WTC11 (cell line): Measurements from ENCODE around the gene DNAJC5G. TPM values are rescaled to one million over a fixed set of nuclear protein-coding genes. Genes with fewer than 3 reads are reported as not detected.
"Not testable (repeated sequence)": the region's sequence is repeated elsewhere in the genome, so short reads cannot be mapped to it uniquely, and the experiment has no call there.

ENCODE experiments used
- ATAC-seq: fragments of 200-7000 bp; cut with Tn5 transposase; 2 replicates; pipeline ENCODE4 v1.10.0; 2021; ENCODE audit warnings: mild to moderate bottlenecking, moderate library complexity
- CTCF ChIA-PET: fragments of 300-600 bp; sonication (Branson Sonifier 250); formaldehyde crosslinking; loops from one replicate; lab custom pipeline; 2021; ENCODE audit warnings: antibody characterized with exemption; lab: Charles Lee
- POLR2A ChIA-PET: fragments of 350-600 bp; sonication (Branson Sonifier 250); formaldehyde crosslinking; loops from one replicate; lab custom pipeline; 2021; ENCODE audit warnings: antibody characterized with exemption; lab: Charles Lee
- DNase-seq: peaks from one replicate; pipeline ENCODE4 v3.0.0; 2021; ENCODE audit warnings: low spot score
- H3K27ac Mint-ChIP-seq: 2 replicates; pipeline ENCODE4 v1.8.0; 2021; ENCODE audit warnings: mixed read lengths
- H3K27me3 Mint-ChIP-seq: 2 replicates; pipeline ENCODE4 v1.8.0; 2021; ENCODE audit warnings: low read depth, mild to moderate bottlenecking, moderate library complexity, mixed read lengths
- H3K36me3 Mint-ChIP-seq: 2 replicates; pipeline ENCODE4 v1.8.0; 2021; ENCODE audit warnings: mixed read lengths
- H3K4me1 Mint-ChIP-seq: 2 replicates; pipeline ENCODE4 v1.8.0; 2022; ENCODE audit warnings: mixed read lengths
- H3K4me3 Mint-ChIP-seq: 2 replicates; pipeline ENCODE4 v1.8.0; 2021; ENCODE audit warnings: mild to moderate bottlenecking, moderate library complexity, mixed read lengths
- H3K9me3 Mint-ChIP-seq: 2 replicates; pipeline ENCODE4 v1.8.0; 2021; ENCODE audit warnings: mixed read lengths
- CTCF ChIP-seq: fragments of 200-600 bp; IDR thresholded peaks from 2 replicates; pipeline ENCODE4 v1.8.0; 2022; ENCODE audit warnings: antibody characterized with exemption
- MAX ChIP-seq: sonication (generic); formaldehyde crosslinking; IDR thresholded peaks from 2 replicates; pipeline ENCODE4 v1.8.0; 2022; ENCODE audit warnings: mild to moderate bottlenecking, missing genetic modification reagents
- MYBL2 ChIP-seq: sonication (generic); formaldehyde crosslinking; IDR thresholded peaks from 2 replicates; pipeline ENCODE4 v1.8.1; 2023; ENCODE audit warnings: mild to moderate bottlenecking, moderate library complexity, missing genetic modification reagents
- PRDM15 ChIP-seq: sonication (generic); formaldehyde crosslinking; IDR thresholded peaks from 2 replicates; pipeline ENCODE4 v1.8.0; 2022; ENCODE audit warnings: missing genetic modification reagents
- SOX15 ChIP-seq: fragments of 250-450 bp; sonication (Bioruptor Pico); IDR thresholded peaks from 2 replicates; pipeline ENCODE4 v1.9.0; 2021; ENCODE audit warnings: mild to moderate bottlenecking
- SP1 ChIP-seq: sonication (generic); formaldehyde crosslinking; conservative IDR thresholded peaks from 2 replicates; pipeline ENCODE4 v1.8.1; 2022; ENCODE audit warnings: missing genetic modification reagents
- total RNA-seq: library from RNA; stranded (reverse); gene quantifications from 3 replicates; pipeline ENCODE4 v1.2.3, GENCODE V29; 2021

The DNAJC5G gene
- total RNA-seq, 1 experiment from 2014 or later: 0.44 TPM

GRCh38 chr2:27298391-27299080, 23.3 kb downstream of the DNAJC5G start:
- Mint-ChIP-seq H3K27me3 (no peaks in the 10 kb centered on the region), H3K27ac (no peak overlapping the region), H3K4me3 (no peak overlapping the region), H3K36me3 (no peaks in the 10 kb centered on the region), H3K4me1 (0 out of 2 replicates have a peak, but pooled peaks cover 5% of the 10 kb centered on the region), H3K9me3 (no peaks in the 10 kb centered on the region)
- ATAC-seq (no peak), DNase-seq (no peak)
- TF ChIP-seq PRDM15: peak; percentile 76
- TF ChIP-seq MAX: no peak
- ChIA-PET POLR2A (no interaction called here), CTCF (interaction anchor here (5.8 to 7.9 kb wide), 2 partner anchors 17 to 18 kb away, joined by 129 to 153 read pairs; partner anchors contain the start of gene TRIM54)

GRCh38 chr2:27300606-27301005, 25.4 kb downstream of the DNAJC5G start:
- H3K4me3 Mint-ChIP-seq, H3K9me3 Mint-ChIP-seq, POLR2A ChIA-PET, ATAC-seq, H3K27ac Mint-ChIP-seq, H3K4me1 Mint-ChIP-seq, H3K36me3 Mint-ChIP-seq, DNase-seq: not testable (repeated sequence)
- CTCF ChIA-PET: interaction anchor here (1.3 to 5.8 kb wide), 7 partner anchors 8 to 58 kb away, joined by 3 to 129 read pairs (median 53); partner anchors contain the start of genes SLC30A3 and TRIM54
- peaks cover 14% of the 10 kb centered on the region for H3K27me3 Mint-ChIP-seq

- Mint-ChIP-seq H3K27me3 (peaks cover 39% of the 10 kb centered on the region), H3K27ac (no peak overlapping the region), H3K4me1 (peaks cover 8% of the 10 kb centered on the region; the same call in 1 of the 2 replicates), H3K9me3 (no peaks in the 10 kb centered on the region), H3K36me3 (no peaks in the 10 kb centered on the region), H3K4me3 (peak overlapping the region; percentile 50)
- peak; percentile 21 for ATAC-seq
- no peak for DNase-seq
- ChIA-PET CTCF (interaction anchor here (0.6 to 5.8 kb wide), 58 partner anchors 9 to 562 kb away, joined by 3 to 129 read pairs (median 4); partner anchors contain the start of genes EIF2B4, GTF3C2, KHK and PPM1G), POLR2A (interaction anchor here (0.7 to 1.1 kb wide), 2 partner anchors 11 to 12 kb away, joined by 3 to 4 read pairs; no protein-coding TSS in a partner anchor)
- TF ChIP-seq SP1 (CRISPR knock-in tag): no peak
- no peak for TF ChIP-seq SOX15 (CRISPR knock-in tag)
- TF ChIP-seq CTCF: peak; percentile 92
- TF ChIP-seq MYBL2 (CRISPR knock-in tag): no peak
- TF ChIP-seq PRDM15: no peak
These were observed 28.1 kb downstream of the DNAJC5G start for GRCh38 chr2:27303093-27304025.
